ENCODE data around the gene ZBTB32. TPM values are rescaled to one million over a fixed set of nuclear protein-coding genes. Genes with fewer than 3 reads are reported as not detected.

Gene ZBTB32
- total RNA-seq, 2 donors from 2014 or later, result not detected

DNA sequence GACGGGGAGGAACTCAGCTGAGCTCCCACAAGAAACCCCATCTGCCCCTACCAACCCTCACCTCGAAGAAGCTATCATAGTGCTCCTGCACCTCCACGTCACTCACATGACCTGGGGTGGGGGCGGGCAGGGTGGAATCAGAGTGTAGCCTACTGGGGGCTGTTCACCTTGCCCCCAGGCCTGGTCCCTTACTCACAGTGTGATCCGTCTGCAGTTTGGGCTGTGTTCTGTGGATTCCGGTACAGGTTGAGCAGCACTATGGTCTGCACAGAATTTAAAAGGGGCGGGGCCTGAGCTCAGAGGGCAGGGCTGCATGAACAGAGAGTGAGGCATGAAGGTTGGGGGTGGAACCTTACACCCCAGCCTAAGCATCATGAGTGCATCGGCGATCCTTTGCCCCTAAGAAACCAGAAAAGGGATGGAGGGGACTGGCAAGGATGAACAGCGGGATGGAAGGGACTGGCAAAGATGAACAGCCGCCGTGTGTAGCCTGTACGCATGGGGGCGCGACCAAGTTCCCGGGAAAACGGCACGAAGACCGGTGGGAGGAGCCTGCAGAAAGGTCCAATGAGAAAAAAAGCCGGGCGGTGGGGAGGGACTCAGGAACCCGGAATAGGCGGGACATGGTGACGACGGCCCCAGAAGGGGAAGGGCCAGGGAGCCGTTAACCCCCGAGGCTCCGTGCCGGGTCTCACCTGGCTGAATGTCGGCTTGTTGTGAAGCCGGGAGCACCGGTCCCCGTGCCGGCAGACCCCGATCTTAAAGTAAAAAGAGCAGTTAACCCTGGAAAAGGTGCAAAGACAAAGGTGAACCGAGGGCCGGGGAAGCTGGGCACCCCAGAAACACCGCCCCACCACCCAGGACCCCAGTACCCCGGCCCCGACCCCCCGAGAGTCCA is 40.3 kb downstream of the ZBTB32 start:
- H3K27ac ChIP-seq, result peak overlapping the region; percentile 99 to 100
- ATAC-seq (ENCODE audit: insufficient number of reproducible peaks, low FRiP score, low read depth), result peak; percentile 72
- TF ChIP-seq, protein P1, sequence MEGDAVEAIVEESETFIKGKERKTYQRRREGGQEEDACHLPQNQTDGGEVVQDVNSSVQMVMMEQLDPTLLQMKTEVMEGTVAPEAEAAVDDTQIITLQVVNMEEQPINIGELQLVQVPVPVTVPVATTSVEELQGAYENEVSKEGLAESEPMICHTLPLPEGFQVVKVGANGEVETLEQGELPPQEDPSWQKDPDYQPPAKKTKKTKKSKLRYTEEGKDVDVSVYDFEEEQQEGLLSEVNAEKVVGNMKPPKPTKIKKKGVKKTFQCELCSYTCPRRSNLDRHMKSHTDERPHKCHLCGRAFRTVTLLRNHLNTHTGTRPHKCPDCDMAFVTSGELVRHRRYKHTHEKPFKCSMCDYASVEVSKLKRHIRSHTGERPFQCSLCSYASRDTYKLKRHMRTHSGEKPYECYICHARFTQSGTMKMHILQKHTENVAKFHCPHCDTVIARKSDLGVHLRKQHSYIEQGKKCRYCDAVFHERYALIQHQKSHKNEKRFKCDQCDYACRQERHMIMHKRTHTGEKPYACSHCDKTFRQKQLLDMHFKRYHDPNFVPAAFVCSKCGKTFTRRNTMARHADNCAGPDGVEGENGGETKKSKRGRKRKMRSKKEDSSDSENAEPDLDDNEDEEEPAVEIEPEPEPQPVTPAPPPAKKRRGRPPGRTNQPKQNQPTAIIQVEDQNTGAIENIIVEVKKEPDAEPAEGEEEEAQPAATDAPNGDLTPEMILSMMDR (IDR thresholded peaks at IDR 0.05), result peak; percentile 30
- peaks cover 4% of the 10 kb centered on the region for H3K36me3 ChIP-seq
- peaks cover 29 to 47% of the 10 kb centered on the region in 2 donors for H3K4me1 ChIP-seq (ENCODE audit: control insufficient read depth in 1 of 2, low read depth in 2 of 2)
- no peaks in the 10 kb centered on the region for H3K27me3 ChIP-seq (replicated peaks; ENCODE audit: insufficient read depth)
- H3K9me3 ChIP-seq, result no peaks in the 10 kb centered on the region
- peak overlapping the region; percentile 91 for H3K4me3 ChIP-seq
- DNase-seq (ENCODE audit: low spot score), result peak; percentile 91

DNA sequence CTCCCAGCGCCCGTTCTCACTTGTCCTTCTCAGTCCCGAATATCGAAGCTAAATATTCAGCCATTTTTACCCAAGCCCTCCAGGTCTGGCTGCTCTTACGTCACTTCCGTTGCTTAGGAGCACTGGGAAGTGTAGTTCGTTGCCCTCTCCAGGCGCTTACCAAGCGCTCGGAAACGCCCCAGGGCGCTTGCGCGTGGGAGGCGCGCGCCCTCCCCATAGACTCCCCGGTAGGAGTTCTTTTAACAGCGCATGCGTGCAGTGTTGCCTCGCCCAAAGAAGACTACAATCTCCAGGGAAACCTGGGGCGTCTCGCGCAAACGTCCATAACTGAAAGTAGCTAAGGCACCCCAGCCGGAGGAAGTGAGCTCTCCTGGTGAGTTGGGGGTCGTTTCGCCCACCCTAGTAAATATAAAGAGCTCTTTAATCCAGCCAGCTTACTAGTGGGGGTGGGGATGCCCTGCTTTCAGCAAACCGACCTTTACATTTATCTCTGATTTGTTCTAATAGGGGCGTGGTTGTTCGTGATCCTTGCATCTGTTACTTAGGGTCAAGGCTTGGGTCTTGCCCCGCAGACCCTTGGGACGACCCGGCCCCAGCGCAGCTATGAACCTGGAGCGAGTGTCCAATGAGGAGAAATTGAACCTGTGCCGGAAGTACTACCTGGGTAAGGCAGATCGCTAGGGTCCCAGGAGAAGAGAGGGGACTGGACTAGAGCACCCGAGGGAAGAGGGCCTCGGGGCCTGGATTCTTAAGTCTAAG is 41.1 kb downstream of the ZBTB32 start, which contains the start of the genes PSENEN and U2AF1L4:
TSS of gene PSENEN (plus strand) at position 324 of the 759 bp plus-strand sequence. CDS start at position 604, 280 bp downstream.
TSS of gene U2AF1L4 (minus strand) at position 91 of the 759 bp plus-strand sequence. CDS start at position 64, 27 bp downstream.
- ATAC-seq (ENCODE audit: insufficient number of reproducible peaks, low FRiP score, low read depth), result peak; percentile 72
- TF ChIP-seq, protein P1 (IDR thresholded peaks at IDR 0.05), result no peak
- Histone ChIP-seq H3K36me3 (peaks cover 4% of the 10 kb centered on the region), H3K27me3 (replicated peaks; ENCODE audit: insufficient read depth) (no peaks in the 10 kb centered on the region), H3K4me1 (ENCODE audit: control insufficient read depth in 1 of 2, low read depth in 2 of 2) (peaks cover 31 to 50% of the 10 kb centered on the region in 2 donors), H3K9me3 (no peaks in the 10 kb centered on the region), H3K27ac (peak within 1 kb of the TSS; percentile 99 to 100), H3K4me3 (peak within 1 kb of the TSS; percentile 91)
- DNase-seq (ENCODE audit: low spot score), result peak; percentile 93

DNA sequence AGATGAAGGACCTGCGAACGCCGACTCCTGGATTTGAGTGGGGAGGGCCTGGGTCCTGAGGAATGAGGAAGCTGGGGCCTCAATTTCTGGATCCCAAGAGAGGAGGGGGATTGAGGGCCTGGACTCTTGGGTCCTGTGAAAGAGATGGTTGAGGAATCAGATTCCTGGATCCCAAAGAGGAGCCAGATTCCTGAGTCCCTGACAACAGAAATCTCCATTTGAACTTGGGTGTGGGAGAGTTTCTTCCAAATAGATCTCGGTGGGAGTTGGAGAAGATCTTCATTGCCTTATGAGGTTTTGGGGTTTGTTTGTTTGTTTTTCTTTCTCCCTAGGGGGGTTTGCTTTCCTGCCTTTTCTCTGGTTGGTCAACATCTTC is 41.7 kb downstream of the ZBTB32 start:
- Histone ChIP-seq H3K4me1 (ENCODE audit: control insufficient read depth in 1 of 2, low read depth in 2 of 2) (peaks cover 31 to 46% of the 10 kb centered on the region in 2 donors), H3K9me3 (no peaks in the 10 kb centered on the region), H3K27ac (peak overlapping the region; percentile 99 to 100)

DNA sequence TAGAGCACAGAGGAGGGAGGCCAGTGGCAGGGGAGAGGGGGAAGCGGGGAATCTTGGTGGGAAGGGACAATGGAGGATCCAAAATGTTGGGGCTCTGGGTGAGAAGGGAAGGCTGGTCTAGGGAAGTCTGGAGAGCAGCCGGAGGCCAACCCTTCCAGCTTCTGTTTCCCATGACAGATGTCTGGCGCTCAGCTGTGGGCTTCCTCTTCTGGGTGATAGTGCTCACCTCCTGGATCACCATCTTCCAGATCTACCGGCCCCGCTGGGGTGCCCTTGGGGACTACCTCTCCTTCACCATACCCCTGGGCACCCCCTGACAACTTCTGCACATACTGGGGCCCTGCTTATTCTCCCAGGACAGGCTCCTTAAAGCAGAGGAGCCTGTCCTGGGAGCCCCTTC is 42.2 kb downstream of the ZBTB32 start:
- peaks cover 4% of the 10 kb centered on the region for H3K36me3 ChIP-seq
- ATAC-seq (ENCODE audit: insufficient number of reproducible peaks, low FRiP score, low read depth) (no peak), DNase-seq (ENCODE audit: low spot score) (no peak)
- H3K27me3 ChIP-seq (replicated peaks; ENCODE audit: insufficient read depth), result no peaks in the 10 kb centered on the region
- TF ChIP-seq, protein P1 (IDR thresholded peaks at IDR 0.05), result no peak
- peak overlapping the region in 1 of 2 donors; percentile 99 for H3K27ac ChIP-seq
- H3K9me3 ChIP-seq, result no peaks in the 10 kb centered on the region
- H3K4me1 ChIP-seq (ENCODE audit: control insufficient read depth in 1 of 2, low read depth in 2 of 2), result peaks cover 31 to 45% of the 10 kb centered on the region in 2 donors
- H3K4me3 ChIP-seq, result peak overlapping the region; percentile 91

More for the DNA sequence above, 41.7 kb downstream of the ZBTB32 start:
- H3K36me3 ChIP-seq, result peaks cover 4% of the 10 kb centered on the region
- TF ChIP-seq, protein P1 (IDR thresholded peaks at IDR 0.05), result no peak
- H3K27me3 ChIP-seq (replicated peaks; ENCODE audit: insufficient read depth), result no peaks in the 10 kb centered on the region
- no peak for DNase-seq (ENCODE audit: low spot score)
- no peak for ATAC-seq (ENCODE audit: insufficient number of reproducible peaks, low FRiP score, low read depth)
- peak overlapping the region; percentile 91 for H3K4me3 ChIP-seq

Measured in thoracic aorta (tissue), 2 donors.